H1 (cell line): ENCODE data around the gene AANAT. TPM values are rescaled to one million over a fixed set of nuclear protein-coding genes. Genes with fewer than 3 reads are reported as not detected.

Experiments
- CTCF ChIA-PET: fragments of 300-600 bp; sonication (Branson Sonifier 250); formaldehyde crosslinking; loops from one replicate; lab custom pipeline; 2021; ENCODE audit not compliant: partially characterized antibody; lab: Charles Lee
- POLR2A ChIA-PET: fragments of 300-600 bp; sonication (Branson Sonifier 250); formaldehyde crosslinking; loops from one replicate; lab custom pipeline; 2021; ENCODE audit warnings: inconsistent platforms; ENCODE audit not compliant: partially characterized antibody; lab: Charles Lee
- DNase-seq, 2 experiments: peaks; one replicate each; pipeline versions ENCODE4 v3.0.0 to v3.0.0-alpha.2; 2010 to 2022; ENCODE audit warnings: low spot score in 2 of 2, low read depth in 1 of 2, mixed read lengths in 1 of 2
- FAIRE-seq: peaks from 2 replicates; lab custom pipeline; 2011; peaks lifted over from hg19 to GRCh38; lab: Jason Lieb, UNC
- H2AFZ ChIP-seq: 2 replicates; pipeline ENCODE4 v1.8.1; 2012; ENCODE audit warnings: low read length, inconsistent platforms
- H2AK5ac ChIP-seq: 2 replicates; pipeline ENCODE4 v1.6.1; 2013; ENCODE audit warnings: low read depth, low read length
- H2BK120ac ChIP-seq: replicated peaks from 2 replicates; pipeline ENCODE3; 2013; ENCODE audit warnings: low read depth, low read length, inconsistent platforms
- H2BK12ac ChIP-seq: 2 replicates; pipeline ENCODE4 v1.6.1; 2013; ENCODE audit warnings: low read depth, low read length
- H2BK15ac ChIP-seq: 2 replicates; pipeline ENCODE4 v1.6.1; 2013; ENCODE audit warnings: low read length
- H2BK20ac ChIP-seq: 2 replicates; pipeline ENCODE4 v1.6.1; 2013; ENCODE audit warnings: low read length
- H2BK5ac ChIP-seq: 2 replicates; pipeline ENCODE4 v1.6.1; 2013; ENCODE audit warnings: low read depth, low read length
- H3K14ac ChIP-seq: 2 replicates; pipeline ENCODE4 v1.6.1; 2013; ENCODE audit warnings: inconsistent platforms; ENCODE audit not compliant: insufficient read length
- H3K18ac ChIP-seq: 2 replicates; pipeline ENCODE4 v1.6.1; 2013; ENCODE audit warnings: low read length; ENCODE audit errors: extremely low read depth
- H3K23ac ChIP-seq: 2 replicates; pipeline ENCODE4 v1.6.1; 2013; ENCODE audit warnings: inconsistent platforms; ENCODE audit not compliant: insufficient read length
- H3K23me2 ChIP-seq: 2 replicates; pipeline ENCODE4 v1.6.1; 2013; ENCODE audit warnings: low read depth, low read length
- H3K27ac ChIP-seq: 2 replicates; pipeline ENCODE4 v1.6.1; 2011; ENCODE audit warnings: low read depth, low read length, inconsistent platforms
- H3K27me3 ChIP-seq, 4 experiments: replicated peaks in 1 of 4; 1 replicate in 1 of 4; 2 replicates in 3 of 4; pipeline versions ENCODE4 v1.6.1 to v1.8.1; 2011 to 2013; ENCODE audit warnings: low read length in 3 of 4, mild to moderate bottlenecking in 3 of 4, inconsistent platforms in 2 of 4, mixed read lengths in 2 of 4, moderate library complexity in 1 of 4; ENCODE audit not compliant: control insufficient read depth in 3 of 4, insufficient read depth in 3 of 4; ENCODE audit errors: extremely low read depth in 1 of 4
- H3K36me3 ChIP-seq, 4 experiments: 2 replicates each; pipeline versions ENCODE4 v1.6.1 to v1.8.1; 2011 to 2013; ENCODE audit warnings: mild to moderate bottlenecking in 4 of 4, low read length in 3 of 4, moderate library complexity in 2 of 4, control low read depth in 1 of 4, inconsistent platforms in 1 of 4; ENCODE audit not compliant: insufficient read depth in 4 of 4, control insufficient read depth in 2 of 4
- H3K4ac ChIP-seq: replicated peaks from 2 replicates; pipeline ENCODE3; 2013; ENCODE audit warnings: low read length, low read depth, mixed read lengths, inconsistent platforms; ENCODE audit not compliant: insufficient read length
- H3K4me1 ChIP-seq, 4 experiments: replicated peaks in 1 of 4; 1 replicate in 1 of 4; 2 replicates in 3 of 4; pipeline versions ENCODE4 v1.6.1 to v1.8.1; 2011 to 2013; ENCODE audit warnings: low read length in 3 of 4, inconsistent platforms in 2 of 4, mixed read lengths in 1 of 4; ENCODE audit not compliant: insufficient read depth in 4 of 4, control insufficient read depth in 3 of 4
- H3K4me2 ChIP-seq, 2 experiments: 2 replicates each; pipeline versions ENCODE4 v1.6.1 to v1.8.1; 2011 to 2013; ENCODE audit warnings: low read depth in 2 of 2, low read length in 2 of 2, control low read depth in 1 of 2, inconsistent platforms in 1 of 2, mild to moderate bottlenecking in 1 of 2; ENCODE audit not compliant: insufficient read depth in 1 of 2
- H3K4me3 ChIP-seq, 4 experiments: fragments of 200-600, 300-600 bp in 1 of 4; sonication (generic), shearing (Covaris generic), sonication (Bioruptor Twin) in 1 of 4; 2 replicates each; pipeline versions ENCODE4 v1.5.1 to v1.8.1; 2011 to 2016; ENCODE audit warnings: low read length in 4 of 4, low read depth in 3 of 4, control low read depth in 2 of 4, inconsistent platforms in 2 of 4, mild to moderate bottlenecking in 2 of 4, mixed read lengths in 1 of 4, moderate library complexity in 1 of 4; ENCODE audit not compliant: insufficient read depth in 2 of 4; ENCODE audit errors: extremely low read depth in 1 of 4
- H3K56ac ChIP-seq: replicated peaks from 2 replicates; pipeline ENCODE3; 2013; ENCODE audit warnings: low read depth, mild to moderate bottlenecking, mixed read lengths, low read length, inconsistent platforms; ENCODE audit not compliant: insufficient read length
- H3K79me1 ChIP-seq: 2 replicates; pipeline ENCODE4 v1.6.1; 2013; ENCODE audit warnings: low read depth, low read length, control low read depth
- H3K79me2 ChIP-seq, 2 experiments: 2 replicates each; pipeline versions ENCODE4 v1.6.1 to v1.8.1; 2012 to 2013; ENCODE audit warnings: low read length in 2 of 2, mild to moderate bottlenecking in 2 of 2, inconsistent platforms in 1 of 2; ENCODE audit not compliant: insufficient read depth in 2 of 2, control insufficient read depth in 1 of 2
- H3K9ac ChIP-seq, 4 experiments: replicated peaks in 1 of 4; 1 replicate in 1 of 4; 2 replicates in 3 of 4; pipeline versions ENCODE4 v1.6.1 to v1.8.1; 2011 to 2013; ENCODE audit warnings: low read depth in 3 of 4, low read length in 3 of 4, control low read depth in 2 of 4, mild to moderate bottlenecking in 2 of 4, moderate library complexity in 2 of 4, inconsistent platforms in 1 of 4; ENCODE audit errors: extremely low read depth in 1 of 4
- H3K9me3 ChIP-seq, 2 experiments: 2 replicates each; pipeline versions ENCODE4 v1.6.1 to v1.8.1; 2012 to 2013; ENCODE audit warnings: mild to moderate bottlenecking in 2 of 2, moderate library complexity in 2 of 2, control low read depth in 1 of 2, inconsistent platforms in 1 of 2, low read depth in 1 of 2, low read length in 1 of 2, mixed read lengths in 1 of 2; ENCODE audit not compliant: insufficient read depth in 2 of 2
- H4K20me1 ChIP-seq, 2 experiments: replicated peaks in 1 of 2; 2 replicates each; pipeline versions ENCODE3 to v1.8.1; 2011 to 2013; ENCODE audit warnings: inconsistent platforms in 2 of 2, low read length in 2 of 2, mild to moderate bottlenecking in 1 of 2; ENCODE audit not compliant: insufficient read depth in 2 of 2, control insufficient read depth in 1 of 2
- H4K5ac ChIP-seq: 2 replicates; pipeline ENCODE4 v1.6.1; 2013; ENCODE audit warnings: low read length, low read depth, mixed read lengths, inconsistent platforms; ENCODE audit not compliant: insufficient read length
- H4K8ac ChIP-seq: 2 replicates; pipeline ENCODE4 v1.8.0; 2013; ENCODE audit warnings: mild to moderate bottlenecking, moderate library complexity, low read length, inconsistent platforms; ENCODE audit not compliant: insufficient read depth; ENCODE audit errors: extremely low read depth
- H4K91ac ChIP-seq: replicated peaks from 2 replicates; pipeline ENCODE3; 2013; ENCODE audit warnings: low read length, mixed read lengths, inconsistent platforms; ENCODE audit not compliant: insufficient read length
- CTBP2 ChIP-seq: IDR thresholded peaks from 2 replicates; pipeline ENCODE4 v1.7.0; 2011; ENCODE audit warnings: borderline replicate concordance, mild to moderate bottlenecking, moderate library complexity, mixed read lengths, low read length; ENCODE audit not compliant: insufficient read depth, insufficient read length
- GABPA ChIP-seq: IDR thresholded peaks from 2 replicates; pipeline ENCODE4 v1.6.1; 2011; ENCODE audit warnings: mild to moderate bottlenecking, low read length, moderate library complexity, borderline replicate concordance; ENCODE audit not compliant: insufficient read depth
- NANOG ChIP-seq: IDR thresholded peaks from 2 replicates; pipeline ENCODE4 v1.6.1; 2011; ENCODE audit warnings: low read length, low read depth, mild to moderate bottlenecking, inconsistent platforms; ENCODE audit not compliant: insufficient read depth, poor library complexity, severe bottlenecking
- SP1 ChIP-seq: IDR thresholded peaks from 2 replicates; pipeline ENCODE4 v1.6.1; 2011; ENCODE audit warnings: low read depth, low read length
- TAF1 ChIP-seq: IDR thresholded peaks from 2 replicates; pipeline ENCODE4 v1.6.1; 2011; ENCODE audit warnings: mild to moderate bottlenecking, low read depth, low read length
- YY1 ChIP-seq: IDR thresholded peaks from 2 replicates; pipeline ENCODE4 v1.6.1; 2011; ENCODE audit warnings: low read depth, mild to moderate bottlenecking, low read length
- WGBS, 2 experiments: shearing (Covaris generic) in 1 of 2; methylation state at CpG; one replicate each; pipeline versions ENCODE4 v1.1.6 to v1.1.7; 2013 to 2015; ENCODE audit warnings: low lambda C conversion rate in 2 of 2, mixed read lengths in 2 of 2, inconsistent platforms in 1 of 2, low coverage in 1 of 2, missing lambda C conversion rate in 1 of 2; ENCODE audit not compliant: insufficient replicate concordance in 2 of 2, insufficient coverage in 1 of 2, insufficient read length in 1 of 2; ENCODE audit errors: extremely low coverage in 1 of 2, missing lambda C conversion rate in 1 of 2; 5-methylcytosine and 5-hydroxymethylcytosine counted together
- polyA plus RNA-seq, 7 experiments: library from polyadenylated mRNA; depleted of rRNA in 3 of 7; stranded (reverse) in 5 of 7; unstranded in 2 of 7; fragments of >200 nt in 5 of 7; fragments of 200-250 nt in 2 of 7; gene quantifications; 1 replicate in 5 of 7; 2 replicates in 1 of 7; 4 replicates in 1 of 7; pipeline versions ENCODE4 v1.2.1 to v1.2.3, GENCODE V29; 2011 to 2013; ENCODE audit warnings: missing spikeins in 2 of 7, mixed read lengths in 2 of 7
- total RNA-seq: library from RNA; stranded (reverse); fragmentation: NEBNext Ultra II Directional; extraction: Animal tissue kit (Norgen Biotek cat#: 25700); gene quantifications from 2 replicates; pipeline ENCODE4 v1.2.1, GENCODE V29; 2021

Gene AANAT
- total and polyA plus RNA-seq, 2 of the 8 experiments (the other 6 are each of a cell fraction or from before 2014, with no cell fraction given), result 0.53 TPM; not detected in 1

- no peak overlapping the region; the same call in 1 of the 2 replicates for H2BK5ac ChIP-seq
- H3K4ac ChIP-seq, result no peak overlapping the region
- WGBS, 2 experiments, result 98% methylated on average over 33 of the region's 38 CpGs; no CpG with 5 or more reads in 1 of the 2 experiments
- H3K27me3 ChIP-seq, result no peaks in the 10 kb centered on the region
- H2BK12ac ChIP-seq, result no peak overlapping the region
- H3K14ac ChIP-seq, result no peak overlapping the region
- no peak for DNase-seq
- H4K20me1 ChIP-seq, result peaks cover 0 to 5% of the 10 kb centered on the region in 2 experiments
- H2BK20ac ChIP-seq, result no peak overlapping the region
- no peak overlapping the region for H3K4me2 ChIP-seq
- no peaks in the 10 kb centered on the region for H3K79me2 ChIP-seq
- ChIA-PET CTCF (interaction anchor here (1.1 to 15.6 kb wide), 6 partner anchors 8 to 63 kb away, joined by 3 to 446 read pairs (median 16); partner anchors contain the start of gene RHBDF2), POLR2A (interaction anchor here (0.8 kb wide), 1 partner anchor 9 kb away, joined by 4 read pairs; no protein-coding TSS in a partner anchor)
- no peak overlapping the region for H3K18ac ChIP-seq
- no peak overlapping the region for H4K5ac ChIP-seq
- H3K4me1 ChIP-seq, result peaks cover 0 to 9% (median 0%) of the 10 kb centered on the region in 4 experiments; a peak in 2 of 7 replicates
- no peak for FAIRE-seq
- H3K79me1 ChIP-seq, result no peaks in the 10 kb centered on the region
- H3K36me3 ChIP-seq, result peaks cover 0 to 10% (median 0%) of the 10 kb centered on the region in 4 experiments; a peak in 2 of 8 replicates
- H3K23me2 ChIP-seq, result no peaks in the 10 kb centered on the region
- H3K4me3 ChIP-seq, result no peak overlapping the region
- no peak overlapping the region for H3K56ac ChIP-seq
- no peak overlapping the region for H4K91ac ChIP-seq
- no peaks in the 10 kb centered on the region for H3K9me3 ChIP-seq
- H3K27ac ChIP-seq, result no peak overlapping the region
- no peak for TF ChIP-seq SP1
- TF ChIP-seq TAF1, result no peak
- no peak for TF ChIP-seq CTBP2
- TF ChIP-seq GABPA, result no peak
- TF ChIP-seq NANOG, result no peak
- TF ChIP-seq YY1, result no peak
- H2AFZ ChIP-seq, result no peak overlapping the region
- H4K8ac ChIP-seq, result no peak overlapping the region
- H3K9ac ChIP-seq, result no peak overlapping the region
- no peak overlapping the region for H2BK120ac ChIP-seq
- H2AK5ac ChIP-seq, result no peak overlapping the region
- no peak overlapping the region for H3K23ac ChIP-seq
- no peak overlapping the region for H2BK15ac ChIP-seq
Observed at GRCh38 chr17:76469076-76469990, 1.9 kb downstream of the AANAT start.
